ENCODE results near the gene EML4. TPM values are rescaled to one million over a fixed set of nuclear protein-coding genes. Genes with fewer than 3 reads are reported as not detected.

The EML4 gene
- total RNA-seq, 1 experiment from 2014 or later, result 31.2 TPM

- POLR2A ChIA-PET, result no interaction called here
- no peaks in the 10 kb centered on the region for H3K36me3 Mint-ChIP-seq (ENCODE audit: insufficient read depth, unreplicated experiment)
- no peak for DNase-seq (ENCODE audit: unreplicated experiment)
- BruUV-seq (replicated peaks), result no TSS peak
- peaks cover 6% of the 10 kb centered on the region for H3K4me1 Mint-ChIP-seq (ENCODE audit: insufficient read depth, unreplicated experiment)
- H3K4me3 Mint-ChIP-seq (ENCODE audit: unreplicated experiment), result no peak overlapping the region
- TF ChIP-seq CTCF (IDR thresholded peaks at IDR 0.05; ENCODE audit: unreplicated experiment), result no peak
- CTCF ChIA-PET, result interaction anchor here (1.0 to 1.1 kb wide), 2 partner anchors 37 to 106 kb away, joined by 3 read pairs; no protein-coding TSS in a partner anchor
- H3K27me3 Mint-ChIP-seq (ENCODE audit: insufficient read depth, unreplicated experiment), result no peaks in the 10 kb centered on the region
- H3K9me3 Mint-ChIP-seq (ENCODE audit: unreplicated experiment), result no peaks in the 10 kb centered on the region
- intact Hi-C loops (cut with micrococcal nuclease), result no loop called here
- no peak overlapping the region for H3K27ac Mint-ChIP-seq (ENCODE audit: low read depth, unreplicated experiment)
Observed at GRCh38 chr2:42200926-42201855, 32.0 kb downstream of the EML4 start.

GRCh38 chr2:42202634-42203008 lies 33.5 kb downstream of the EML4 start:
- Mint-ChIP-seq H3K4me1 (ENCODE audit: insufficient read depth, unreplicated experiment) (peaks cover 6% of the 10 kb centered on the region), H3K36me3 (ENCODE audit: insufficient read depth, unreplicated experiment) (no peaks in the 10 kb centered on the region), H3K27ac (ENCODE audit: low read depth, unreplicated experiment) (no peak overlapping the region), H3K4me3 (ENCODE audit: unreplicated experiment) (no peak overlapping the region), H3K9me3 (ENCODE audit: unreplicated experiment) (no peaks in the 10 kb centered on the region), H3K27me3 (ENCODE audit: insufficient read depth, unreplicated experiment) (no peaks in the 10 kb centered on the region)
- DNase-seq (ENCODE audit: unreplicated experiment), result no peak
- no TSS peak for BruUV-seq (replicated peaks)
- TF ChIP-seq CTCF (IDR thresholded peaks at IDR 0.05; ENCODE audit: unreplicated experiment), result no peak
- ChIA-PET CTCF (no interaction called here), POLR2A (no interaction called here)
- intact Hi-C loops (cut with micrococcal nuclease), result no loop called here

- POLR2A ChIA-PET, result interaction anchor here (0.7 to 1.2 kb wide), 2 partner anchors 8 to 10 kb away, joined by 3 read pairs; no protein-coding TSS in a partner anchor
- intact Hi-C loops (cut with micrococcal nuclease), result no loop called here
- Mint-ChIP-seq H3K36me3 (ENCODE audit: insufficient read depth, unreplicated experiment) (no peaks in the 10 kb centered on the region), H3K9me3 (ENCODE audit: unreplicated experiment) (no peaks in the 10 kb centered on the region), H3K4me1 (ENCODE audit: insufficient read depth, unreplicated experiment) (peaks cover 6% of the 10 kb centered on the region), H3K27ac (ENCODE audit: low read depth, unreplicated experiment) (no peak overlapping the region), H3K27me3 (ENCODE audit: insufficient read depth, unreplicated experiment) (no peaks in the 10 kb centered on the region), H3K4me3 (ENCODE audit: unreplicated experiment) (no peak overlapping the region)
- DNase-seq (ENCODE audit: unreplicated experiment), result no peak
- CTCF ChIA-PET, result interaction anchor here (0.7 kb wide), 1 partner anchor 350 kb away, joined by 3 read pairs; no protein-coding TSS in a partner anchor
- BruUV-seq (replicated peaks), result no TSS peak
- TF ChIP-seq CTCF (IDR thresholded peaks at IDR 0.05; ENCODE audit: unreplicated experiment), result no peak
Observed at GRCh38 chr2:42203792-42204191, 34.6 kb downstream of the EML4 start.

- H3K9me3 Mint-ChIP-seq (ENCODE audit: unreplicated experiment), result no peaks in the 10 kb centered on the region
- H3K4me1 Mint-ChIP-seq (ENCODE audit: insufficient read depth, unreplicated experiment), result peaks cover 6% of the 10 kb centered on the region
- CTCF ChIA-PET, result no interaction called here
- TF ChIP-seq CTCF (IDR thresholded peaks at IDR 0.05; ENCODE audit: unreplicated experiment), result no peak
- H3K27me3 Mint-ChIP-seq (ENCODE audit: insufficient read depth, unreplicated experiment), result no peaks in the 10 kb centered on the region
- H3K36me3 Mint-ChIP-seq (ENCODE audit: insufficient read depth, unreplicated experiment), result no peaks in the 10 kb centered on the region
- POLR2A ChIA-PET, result interaction anchor here (0.8 kb wide), 1 partner anchor 12 kb away, joined by 3 read pairs; no protein-coding TSS in a partner anchor
- no peak for DNase-seq (ENCODE audit: unreplicated experiment)
- no peak overlapping the region for H3K27ac Mint-ChIP-seq (ENCODE audit: low read depth, unreplicated experiment)
- no TSS peak for BruUV-seq (replicated peaks)
- H3K4me3 Mint-ChIP-seq (ENCODE audit: unreplicated experiment), result no peak overlapping the region
- intact Hi-C loops (cut with micrococcal nuclease), result no loop called here
Observed at GRCh38 chr2:42205337-42205736, 36.2 kb downstream of the EML4 start.

Measured in MCF 10A (cell line).